Fibroblast of skin of left biceps (primary cell): ENCODE measurements around the gene ZNF71.

ENCODE experiments used
- DNase-seq, 2 experiments: peaks; one replicate each; pipeline ENCODE4 v3.0.0-alpha.2; 2013; ENCODE audit warnings: low read depth in 2 of 2

Gene ZNF71

DNA sequence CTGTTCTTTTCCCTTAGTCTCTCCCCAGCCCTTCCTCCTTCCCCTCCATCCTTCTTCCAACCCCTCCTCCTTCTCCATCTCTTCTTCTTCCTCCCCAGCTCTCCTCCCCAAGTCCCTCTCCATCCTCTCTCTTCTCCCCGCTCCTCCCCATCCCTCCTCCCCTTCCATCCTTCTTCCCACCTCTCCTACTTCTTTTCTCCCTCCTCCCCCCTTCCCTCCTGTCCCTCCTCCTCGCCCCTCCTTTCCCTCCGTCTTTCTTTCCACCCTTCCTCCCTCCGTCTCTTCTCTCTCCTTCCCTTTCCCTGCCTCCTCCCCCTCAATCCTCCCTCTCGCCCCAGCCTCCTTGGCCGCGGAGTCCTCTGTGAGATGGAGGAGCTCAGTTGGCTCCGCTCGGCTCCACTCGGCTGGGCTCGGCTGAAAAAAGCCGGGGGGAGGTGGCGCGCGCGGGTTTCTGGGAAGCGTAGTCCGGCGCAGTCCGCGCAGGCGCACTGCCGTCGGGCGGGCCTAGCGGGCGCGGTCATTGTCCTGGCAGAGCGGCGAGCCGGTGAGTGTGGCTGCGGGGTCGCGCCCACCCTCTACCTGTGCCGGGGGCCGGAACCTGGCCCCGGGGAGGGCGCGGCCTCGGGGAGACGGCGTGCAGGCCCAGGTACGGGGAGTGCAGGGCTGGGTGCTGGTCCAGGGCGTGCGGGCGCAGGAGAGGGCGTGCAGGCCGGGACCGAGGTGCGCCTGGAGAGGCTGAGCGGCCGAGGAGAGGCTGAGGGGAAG, at the start of gene ZNF71:
Gene ZNF71 (plus strand): TSS at position 520 of the 765 bp plus-strand sequence. CDS start 6,257 bp downstream, outside the sequence.
- DNase-seq, result peak; percentile 66 to 70

DNA sequence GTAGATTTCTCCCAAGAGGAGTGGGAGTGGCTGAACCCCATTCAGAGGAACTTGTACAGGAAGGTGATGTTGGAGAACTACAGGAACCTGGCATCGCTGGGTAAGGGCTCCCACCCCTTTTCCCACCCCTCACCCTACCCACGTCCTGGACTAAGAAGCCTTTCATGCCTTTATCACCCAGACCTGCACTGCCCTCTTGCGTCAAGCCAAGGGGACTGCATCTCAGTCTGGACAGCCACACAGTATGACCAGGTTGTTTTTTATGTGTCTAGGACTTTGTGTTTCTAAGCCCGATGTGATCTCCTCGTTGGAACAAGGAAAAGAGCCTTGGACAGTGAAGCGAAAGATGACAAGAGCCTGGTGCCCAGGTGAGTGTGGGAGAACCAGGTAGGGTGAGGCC, 47.6 kb upstream of the ZNF71 start:
- no peak for DNase-seq

DNA sequence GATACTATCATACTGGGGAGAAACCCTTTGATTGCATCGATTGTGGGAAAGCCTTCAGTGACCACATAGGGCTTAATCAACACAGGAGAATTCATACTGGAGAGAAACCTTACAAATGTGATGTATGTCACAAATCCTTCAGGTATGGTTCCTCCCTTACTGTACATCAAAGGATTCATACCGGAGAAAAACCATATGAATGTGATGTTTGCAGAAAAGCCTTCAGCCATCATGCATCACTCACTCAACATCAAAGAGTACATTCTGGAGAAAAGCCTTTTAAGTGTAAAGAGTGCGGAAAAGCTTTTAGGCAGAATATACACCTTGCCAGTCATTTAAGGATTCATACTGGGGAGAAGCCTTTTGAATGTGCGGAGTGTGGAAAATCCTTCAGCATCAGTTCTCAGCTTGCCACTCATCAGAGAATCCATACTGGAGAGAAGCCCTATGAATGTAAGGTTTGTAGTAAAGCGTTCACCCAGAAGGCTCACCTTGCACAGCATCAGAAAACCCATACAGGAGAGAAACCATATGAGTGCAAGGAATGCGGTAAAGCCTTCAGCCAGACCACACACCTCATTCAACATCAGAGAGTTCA, 40.7 kb upstream of the ZNF71 start:
- no peak for DNase-seq

DNA sequence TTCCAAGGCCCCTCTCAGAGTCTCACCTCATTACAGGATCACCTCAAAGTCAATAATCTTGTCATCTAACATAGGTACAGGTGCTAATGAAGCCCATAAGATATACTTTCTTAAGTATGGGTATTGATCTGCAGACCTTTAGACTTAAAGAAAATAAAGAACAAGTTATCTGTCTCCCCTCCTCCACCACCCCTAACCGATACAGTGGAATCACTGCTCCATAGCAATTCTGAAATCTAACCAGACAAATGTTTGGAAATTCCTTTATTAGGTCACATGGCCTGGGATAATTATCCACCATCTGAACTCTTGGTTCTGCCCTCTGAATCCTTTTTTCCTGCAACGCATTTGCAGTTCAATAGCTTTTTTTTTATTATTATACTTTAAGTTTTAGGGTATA, 32.3 kb upstream of the ZNF71 start:
- DNase-seq, result no peak

DNA sequence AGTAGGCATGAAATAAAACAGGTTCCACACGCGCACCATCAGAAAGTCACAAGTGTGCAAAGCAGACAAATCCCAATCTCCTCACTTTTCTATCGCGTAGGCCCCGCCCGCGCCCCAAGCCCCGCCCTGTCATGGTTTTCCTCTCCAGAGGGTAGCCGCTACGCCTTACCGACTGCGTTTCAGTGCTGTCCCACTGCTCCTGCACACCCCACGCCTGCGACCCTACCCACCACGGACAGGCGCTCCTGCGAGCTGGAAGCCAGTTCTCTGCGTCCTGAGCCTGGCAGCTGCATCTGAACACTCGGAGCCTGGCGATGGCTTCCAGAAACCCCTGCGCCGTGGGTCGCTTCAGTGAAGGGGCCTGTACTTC, 28.2 kb upstream of the ZNF71 start:
- DNase-seq, result peak; percentile 0 to 5

DNA sequence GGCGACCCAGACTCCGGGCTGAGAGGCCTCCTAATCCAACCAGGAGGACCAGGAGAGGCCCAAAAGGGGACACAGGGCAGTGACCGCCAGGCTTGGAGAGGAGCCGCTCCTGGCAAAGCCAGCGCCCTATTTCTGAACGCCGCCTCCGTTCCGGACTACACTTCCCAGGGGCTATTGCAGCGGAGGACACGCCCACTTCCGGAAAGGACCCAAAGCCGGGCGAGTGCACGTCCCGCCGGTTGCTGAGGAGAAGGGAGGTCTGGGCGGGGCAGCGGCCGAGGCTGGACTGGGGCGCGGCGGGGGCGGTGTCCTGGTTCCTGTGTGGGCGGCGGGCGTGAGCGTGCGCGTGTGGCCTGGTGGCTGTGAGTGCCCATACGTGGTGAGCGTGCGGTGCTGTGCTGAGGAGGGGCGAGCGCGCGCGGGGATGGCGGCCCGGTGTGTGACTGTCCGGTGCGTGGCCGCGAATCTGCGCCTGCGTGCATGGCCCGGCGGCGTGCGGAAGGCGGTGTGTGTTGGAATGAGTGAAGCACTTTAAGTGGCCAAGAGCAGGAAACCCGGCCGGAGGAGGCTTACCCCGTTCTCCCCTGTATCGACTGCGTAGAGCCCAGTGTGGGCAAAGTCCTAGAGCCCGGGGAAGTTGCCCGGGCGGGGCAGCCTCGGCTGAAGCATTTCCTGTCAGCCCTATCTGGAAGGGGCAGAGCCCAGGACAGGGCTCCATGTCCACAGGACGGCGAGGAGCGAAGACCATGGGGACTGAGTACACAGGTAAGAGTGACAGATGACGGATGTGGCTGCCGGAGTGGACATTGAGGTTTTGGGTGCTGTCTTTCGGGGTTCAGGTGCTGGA, 27.6 kb upstream of the ZNF71 start, which contains the start of gene ZNF470:
Gene ZNF470 (plus strand): TSS at position 195 of the 847 bp plus-strand sequence. CDS start 2,844 bp downstream, outside the sequence.
- DNase-seq, result peak; percentile 71

DNA sequence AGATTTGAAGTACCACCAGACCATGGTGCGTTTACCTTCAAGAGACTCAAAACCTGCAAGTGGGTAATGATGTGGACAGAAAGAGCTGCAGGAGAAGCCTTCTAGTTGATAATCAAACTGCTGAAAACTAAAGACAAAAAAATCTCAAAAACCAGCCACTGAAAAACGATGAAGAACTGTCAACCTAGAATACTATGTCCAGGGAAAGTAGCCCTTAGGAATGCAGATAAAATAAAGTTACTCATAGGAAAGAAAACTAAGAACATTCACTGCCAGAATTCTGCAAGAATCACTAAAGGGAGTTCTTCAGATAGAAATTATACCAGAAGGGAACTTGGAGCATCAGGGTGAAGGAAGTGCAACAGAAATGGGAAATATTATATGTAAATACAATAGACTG, 22.5 kb upstream of the ZNF71 start:
- no peak for DNase-seq

DNA sequence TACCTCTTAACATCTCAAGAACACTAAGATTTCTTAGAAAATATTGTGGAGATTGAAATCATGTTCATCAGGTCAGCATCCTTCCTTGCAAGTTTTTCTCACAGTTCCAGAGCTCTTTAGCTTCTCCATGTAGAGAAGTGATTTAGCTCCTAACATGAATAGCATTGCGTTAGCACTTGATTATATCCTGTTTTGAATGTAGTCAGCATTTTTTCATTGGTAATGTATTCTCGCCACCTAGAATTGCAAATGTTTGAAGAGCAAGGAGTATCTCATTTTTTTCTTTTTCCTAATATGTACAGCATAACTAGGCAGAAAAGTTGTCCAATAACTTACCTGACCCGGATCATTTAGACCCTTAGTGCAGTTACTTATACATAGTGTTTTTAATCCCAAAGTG, 21.2 kb upstream of the ZNF71 start:
- no peak for DNase-seq

DNA sequence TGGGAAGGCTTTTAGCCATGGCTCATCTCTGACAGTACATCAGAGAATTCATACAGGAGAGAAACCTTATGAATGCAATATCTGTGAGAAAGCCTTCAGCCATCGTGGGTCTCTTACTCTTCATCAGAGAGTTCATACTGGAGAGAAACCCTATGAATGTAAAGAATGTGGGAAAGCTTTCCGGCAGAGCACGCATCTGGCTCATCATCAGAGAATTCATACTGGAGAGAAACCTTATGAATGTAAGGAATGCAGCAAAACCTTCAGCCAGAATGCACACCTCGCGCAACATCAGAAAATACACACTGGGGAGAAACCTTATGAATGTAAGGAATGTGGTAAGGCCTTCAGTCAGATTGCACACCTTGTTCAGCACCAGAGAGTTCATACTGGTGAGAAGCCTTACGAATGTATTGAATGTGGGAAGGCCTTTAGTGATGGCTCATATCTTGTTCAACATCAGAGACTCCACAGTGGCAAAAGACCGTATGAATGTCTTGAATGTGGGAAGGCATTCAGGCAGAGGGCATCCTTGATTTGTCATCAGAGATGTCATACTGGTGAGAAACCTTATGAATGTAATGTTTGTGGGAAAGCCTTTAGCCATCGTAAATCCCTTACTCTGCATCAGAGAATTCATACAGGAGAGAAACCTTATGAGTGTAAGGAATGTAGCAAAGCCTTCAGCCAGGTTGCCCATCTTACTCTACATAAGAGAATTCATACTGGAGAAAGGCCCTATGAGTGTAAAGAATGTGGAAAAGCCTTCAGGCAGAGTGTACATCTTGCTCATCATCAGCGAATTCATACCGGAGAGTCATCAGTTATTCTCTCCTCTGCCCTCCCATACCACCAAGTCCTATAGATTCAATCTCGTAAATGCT, 17.1 kb upstream of the ZNF71 start:
- DNase-seq, result no peak

DNA sequence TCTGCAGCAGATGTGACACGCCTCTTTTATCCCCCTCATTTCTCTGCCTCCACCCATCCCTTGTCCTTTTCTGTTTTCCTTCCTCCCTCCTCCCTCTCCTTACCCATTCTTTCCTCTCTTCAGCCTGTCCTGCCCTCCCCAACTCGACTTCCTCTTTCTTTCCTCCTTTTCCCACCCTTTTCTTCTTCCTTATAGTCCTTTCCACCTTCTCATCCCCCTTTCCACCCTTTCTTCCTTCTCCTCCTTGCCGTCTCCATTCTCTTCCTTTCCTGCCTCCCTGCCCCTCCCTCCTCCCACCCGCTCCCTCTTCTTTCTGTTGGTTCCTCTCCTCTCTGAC, 688 bp upstream of the ZNF71 start:
- DNase-seq, result no peak

DNA sequence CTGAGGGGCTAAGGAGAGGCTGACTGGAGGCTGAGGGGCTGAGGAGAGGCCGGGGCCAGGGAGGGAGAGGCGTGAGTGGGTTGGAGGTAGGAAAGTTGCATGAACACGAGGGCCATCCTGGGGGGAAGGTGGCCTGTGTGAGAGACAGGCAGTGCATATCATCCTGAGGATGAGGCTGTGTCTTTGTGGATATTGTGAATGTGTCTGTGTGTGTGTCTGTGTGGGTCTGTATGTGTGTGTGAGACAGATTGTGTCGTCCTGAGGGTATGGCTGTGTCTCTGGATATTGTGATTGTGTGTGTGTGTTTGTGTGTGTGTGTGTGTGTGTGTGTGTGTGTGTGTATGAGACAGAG, 422 bp downstream of the ZNF71 start:
- no peak for DNase-seq

DNA sequence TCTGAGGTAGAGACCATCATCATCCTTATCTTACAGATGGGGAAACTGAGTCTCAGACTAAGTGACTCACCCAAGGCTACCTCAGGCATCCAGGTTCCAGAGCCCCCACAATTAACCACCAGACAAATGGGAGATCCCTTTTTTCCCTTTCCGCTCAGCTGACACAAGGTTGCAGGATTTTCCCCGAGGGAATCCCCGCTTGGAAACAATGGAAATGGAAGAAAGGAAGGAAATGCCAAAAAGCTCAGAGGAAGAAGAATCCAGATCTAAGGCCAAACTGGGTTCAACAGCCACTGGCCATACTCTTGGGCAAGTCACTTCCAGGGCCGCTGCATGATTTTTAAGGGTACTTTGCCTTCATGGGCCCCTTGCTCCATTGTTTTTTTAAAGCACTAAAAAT, 1.6 kb downstream of the ZNF71 start:
- DNase-seq, result no peak

DNA sequence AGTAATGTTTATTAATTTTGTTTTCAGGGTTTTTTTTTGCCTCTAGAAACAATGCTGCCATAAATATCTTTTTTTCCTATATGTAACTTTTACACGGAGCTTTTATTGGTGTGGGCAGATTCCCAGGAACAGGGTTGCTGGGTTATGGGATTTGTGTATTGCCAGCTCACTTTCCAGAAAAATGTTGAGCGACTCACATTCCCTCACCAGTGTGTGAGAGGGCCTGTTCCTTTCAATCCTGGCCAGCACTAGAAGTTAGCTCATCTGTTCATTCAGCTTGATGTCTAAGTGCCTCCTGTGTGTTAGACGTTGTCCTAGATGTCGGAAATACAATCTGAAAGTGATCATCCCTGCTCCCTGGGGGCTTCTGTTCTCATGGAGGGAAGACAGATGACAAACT, 2.6 kb downstream of the ZNF71 start:
- no peak for DNase-seq

DNA sequence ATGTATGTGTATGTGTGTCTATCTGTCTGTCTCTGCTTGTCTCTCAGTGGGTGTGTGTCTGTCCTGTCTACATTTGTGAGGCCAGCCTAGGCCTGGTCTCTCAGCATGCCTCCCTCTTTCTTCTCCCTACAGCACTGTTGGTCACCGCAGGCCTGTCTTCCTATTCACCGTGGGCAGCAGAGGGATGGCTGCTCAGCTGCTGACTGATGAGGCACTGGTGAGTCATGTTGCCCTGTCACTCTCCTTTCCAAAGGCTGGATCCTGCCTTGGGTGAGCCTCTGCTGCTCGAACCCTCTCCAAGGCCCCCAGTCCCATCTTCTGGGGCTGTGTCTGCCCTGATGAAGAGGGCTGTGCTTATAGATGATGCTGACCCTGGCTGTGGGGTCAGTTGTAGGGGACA, 6.3 kb downstream of the ZNF71 start:
- DNase-seq, result no peak

DNA sequence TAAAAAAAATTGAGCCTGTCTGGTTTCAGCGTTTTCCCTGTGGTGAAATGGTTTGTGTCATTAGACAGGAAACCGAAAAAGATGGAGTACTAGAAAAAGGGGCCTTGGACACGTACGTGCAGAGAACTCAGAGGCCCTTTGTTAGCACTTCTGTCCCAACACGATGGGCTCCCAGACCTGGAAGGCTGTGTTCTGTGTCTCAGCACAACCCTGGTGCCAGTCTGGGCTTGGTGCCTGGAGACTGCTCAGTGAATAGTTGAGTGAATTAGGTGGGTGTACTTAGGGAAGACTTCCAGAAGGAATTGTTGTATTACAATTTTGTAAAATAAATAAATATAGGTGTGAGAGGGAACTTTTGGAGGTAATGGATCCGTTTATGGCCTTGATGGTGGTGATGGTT, 8.7 kb downstream of the ZNF71 start:
- DNase-seq, result no peak

DNA sequence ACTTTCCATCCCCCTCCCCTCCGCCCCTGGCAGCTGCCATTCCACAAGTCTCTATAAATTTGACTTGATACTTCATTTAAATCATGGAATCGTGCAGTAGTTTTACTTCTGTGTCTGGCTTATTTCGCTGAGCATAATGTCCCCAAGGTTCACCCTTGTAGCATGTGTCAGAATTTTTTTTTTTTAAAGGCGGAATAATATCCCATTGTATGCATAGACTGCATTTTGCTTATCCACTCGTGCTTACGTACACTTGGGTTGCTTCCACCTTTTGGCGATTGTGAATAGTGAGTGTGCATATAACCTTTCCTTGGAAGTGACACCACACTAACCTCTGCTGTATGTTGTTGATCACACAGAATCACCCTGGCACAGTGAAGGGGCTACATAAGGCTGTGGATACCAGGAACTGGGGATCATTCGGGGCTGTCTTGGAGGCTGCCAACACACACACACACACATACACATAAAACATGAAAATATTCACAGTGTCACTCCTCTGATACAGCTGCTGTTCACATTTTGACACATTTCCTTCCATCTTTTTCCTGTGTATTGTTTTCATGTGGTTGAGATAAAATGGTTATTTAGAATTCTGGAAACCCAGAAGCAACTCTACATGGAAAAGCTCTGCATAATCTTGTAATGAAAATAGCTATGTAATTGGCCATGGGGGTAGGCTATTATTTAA, 13.3 kb downstream of the ZNF71 start:
- DNase-seq, result no peak

DNA sequence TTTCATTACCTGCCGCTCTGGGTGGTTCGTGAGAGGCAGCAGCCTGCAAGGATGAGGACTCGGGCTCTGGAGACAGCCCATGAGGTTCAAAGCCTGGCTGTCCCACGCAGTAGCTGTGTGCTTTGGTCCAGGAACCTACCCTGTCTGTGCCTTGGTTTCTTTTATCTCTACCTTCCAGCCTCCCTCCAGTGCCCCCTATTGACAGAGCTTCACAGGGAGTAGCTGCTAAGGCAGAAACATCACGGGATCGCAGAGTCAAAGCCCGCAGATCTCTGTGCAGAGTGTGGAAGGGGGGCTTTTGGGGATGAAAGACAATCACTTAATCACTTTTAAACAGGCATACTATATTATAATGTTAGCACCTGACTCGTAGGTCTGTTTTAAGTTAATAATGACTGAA, 16.2 kb downstream of the ZNF71 start:
- DNase-seq, result no peak

DNA sequence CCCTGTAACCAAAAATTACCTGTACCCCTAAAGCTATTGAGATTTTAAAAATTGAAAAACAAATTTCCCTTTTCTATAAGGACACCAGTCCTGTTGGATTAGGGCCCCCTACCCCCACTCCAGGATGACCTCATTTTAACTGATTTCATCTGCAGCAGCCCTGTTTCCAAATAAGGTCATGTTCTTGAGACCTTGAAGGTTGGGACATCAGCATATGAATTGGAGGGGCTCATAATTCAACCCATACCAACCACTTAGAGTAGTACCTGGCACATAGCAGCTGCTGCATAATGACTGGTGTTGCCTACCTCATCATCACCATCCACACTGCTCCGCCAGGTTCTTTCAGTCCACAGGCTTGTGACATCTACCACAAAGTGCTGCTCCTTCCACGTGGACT, 17.6 kb downstream of the ZNF71 start:
- DNase-seq, result no peak

DNA sequence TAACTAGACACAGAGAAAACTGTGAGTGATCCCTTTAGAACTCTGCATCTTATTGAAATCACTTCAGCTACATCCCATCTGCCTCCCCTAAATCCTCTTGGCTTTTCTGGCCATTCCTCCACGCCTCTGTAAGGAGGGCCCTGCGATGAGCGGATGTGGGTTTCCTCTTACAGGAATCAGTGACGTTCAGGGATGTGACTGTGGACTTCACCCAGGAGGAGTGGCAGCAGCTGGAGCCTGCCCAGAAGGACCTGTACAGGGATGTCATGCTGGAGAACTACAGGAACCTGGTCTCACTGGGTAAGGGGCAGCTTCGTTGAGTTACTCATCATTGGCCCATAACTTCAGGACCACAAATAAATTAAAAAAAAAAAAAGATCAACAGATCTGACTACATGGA, 18.5 kb downstream of the ZNF71 start:
- no peak for DNase-seq

DNA sequence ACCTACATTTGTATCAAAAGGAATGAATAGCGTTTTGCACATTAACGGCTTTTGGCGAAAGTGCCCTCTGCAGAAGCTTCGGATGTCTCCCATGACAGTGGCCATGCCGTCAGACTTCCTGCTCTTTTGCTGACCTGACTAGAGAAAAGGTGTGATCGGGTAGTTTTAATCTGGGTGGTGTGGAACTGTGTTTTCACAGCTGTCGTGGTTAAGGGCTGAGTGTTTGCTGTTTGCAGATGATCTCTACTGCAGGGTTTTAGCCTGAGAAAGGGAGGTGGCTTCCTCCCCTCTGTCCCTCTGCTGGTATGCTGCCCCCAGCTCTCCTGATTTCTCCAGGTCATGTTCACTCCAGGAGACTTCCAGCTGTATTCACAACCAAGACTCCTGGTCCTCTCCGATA, 22.4 kb downstream of the ZNF71 start:
- no peak for DNase-seq

DNA sequence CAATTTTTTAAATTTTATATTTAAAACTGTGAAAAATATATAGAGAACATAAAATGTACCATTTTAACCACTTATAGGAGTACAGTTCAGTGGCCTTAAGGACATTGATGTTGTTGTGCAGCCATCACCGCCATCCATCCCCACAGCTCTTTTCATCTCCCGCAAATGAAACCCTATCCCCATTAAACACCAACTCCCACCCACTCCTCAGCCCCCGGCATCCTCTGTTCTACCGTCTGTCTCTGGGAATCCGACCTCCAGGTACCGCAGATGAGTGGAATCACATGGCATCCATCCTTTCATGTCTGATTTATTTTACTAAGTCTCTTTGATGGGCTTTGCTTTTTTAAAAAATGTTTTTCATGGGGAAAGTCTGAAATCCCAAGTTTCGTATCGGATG, 24.0 kb downstream of the ZNF71 start:
- no peak for DNase-seq
